OCI-LY3 (cell line): Measurements from ENCODE around the gene SYNE1.

Experiments used
- CTCF ChIP-seq: fragments of 200-600, 300-600 bp; sonication (generic); IDR thresholded peaks from 2 replicates; pipeline ENCODE4 v1.5.1; 2014; ENCODE audit warnings: antibody characterized with exemption, low read length, low read depth
- EZH2phosphoT487 ChIP-seq: fragments of 200-600 bp; shearing (Covaris generic); IDR thresholded peaks from 2 replicates; pipeline ENCODE4 v1.6.1; 2018; ENCODE audit warnings: antibody characterized with exemption, mixed run types, low read depth

GRCh38 chr6:152173321-152173720 lies 463.8 kb downstream of the SYNE1 start:
- no peak for TF ChIP-seq CTCF
- no peak for TF ChIP-seq EZH2phosphoT487
